Natural killer cell (primary cell): ENCODE measurements around the gene KRT36. TPM values are rescaled to one million over a fixed set of nuclear protein-coding genes. Genes with fewer than 3 reads are reported as not detected.

Experiments used
- ATAC-seq, 3 donors: fragments of 150-1000 bp in 2 of 3; fragments of 200-7000 bp in 1 of 3; cut with Tn5 transposase; 1 replicate in 1 of 3; 2 replicates in 2 of 3; pipeline ENCODE4 v1.10.0; 2021; ENCODE audit warnings: mild to moderate bottlenecking in 2 of 3, moderate library complexity in 2 of 3
- DNase-seq, 2 donors: peaks; one replicate each; pipeline versions ENCODE4 v3.0.0 to v3.0.0-alpha.2; 2013 to 2021; ENCODE audit warnings: mixed read lengths in 1 of 2
- H3K27ac ChIP-seq: one replicate; pipeline ENCODE4 v1.5.1; 2013; ENCODE audit warnings: mild to moderate bottlenecking, low read length
- H3K27me3 ChIP-seq: one replicate; pipeline ENCODE4 v1.6.1; 2013; ENCODE audit warnings: low read length; ENCODE audit not compliant: control insufficient read depth, insufficient read depth
- H3K36me3 ChIP-seq: one replicate; pipeline ENCODE4 v1.6.1; 2013; ENCODE audit warnings: low read length; ENCODE audit not compliant: control insufficient read depth, insufficient read depth
- H3K4me1 ChIP-seq: one replicate; pipeline ENCODE4 v1.6.1; 2013; ENCODE audit warnings: low read length; ENCODE audit not compliant: control insufficient read depth, insufficient read depth
- H3K4me3 ChIP-seq: one replicate; pipeline ENCODE4 v1.5.1; 2013; ENCODE audit warnings: low read length
- H3K9me3 ChIP-seq: one replicate; pipeline ENCODE4 v1.6.1; 2013; ENCODE audit warnings: low read length; ENCODE audit not compliant: control insufficient read depth, insufficient read depth
- H3K27ac Mint-ChIP-seq, 2 donors: one replicate each; pipeline ENCODE4 v1.8.0; 2022; ENCODE audit warnings: mild to moderate bottlenecking in 2 of 2, mixed read lengths in 2 of 2, moderate library complexity in 1 of 2
- H3K27me3 Mint-ChIP-seq, 2 donors: one replicate each; pipeline ENCODE4 v1.8.0; 2022; ENCODE audit warnings: low read depth in 2 of 2, mixed read lengths in 2 of 2
- H3K36me3 Mint-ChIP-seq: one replicate; pipeline ENCODE4 v1.8.0; 2022; ENCODE audit warnings: mixed read lengths
- H3K4me1 Mint-ChIP-seq, 2 donors: one replicate each; pipeline ENCODE4 v1.8.0; 2022; ENCODE audit warnings: mixed read lengths in 2 of 2
- H3K4me3 Mint-ChIP-seq: one replicate; pipeline ENCODE4 v1.8.0; 2022; ENCODE audit warnings: mild to moderate bottlenecking, moderate library complexity, mixed read lengths
- H3K9me3 Mint-ChIP-seq, 2 donors: one replicate each; pipeline ENCODE4 v1.8.0; 2022; ENCODE audit warnings: mixed read lengths in 2 of 2
- CTCF ChIP-seq: fragments of 200-600 bp; IDR thresholded peaks from one replicate; pipeline ENCODE4 v1.8.0; 2022; ENCODE audit warnings: antibody characterized with exemption
- WGBS: methylation state at CpG from one replicate; pipeline ENCODE4 v1.1.7; 2013; ENCODE audit warnings: missing lambda C conversion rate; ENCODE audit not compliant: insufficient coverage; 5-methylcytosine and 5-hydroxymethylcytosine counted together
- intact Hi-C: fragments of 100-400 bp; cut with micrococcal nuclease; formaldehyde crosslinking; loops from one replicate; pipeline ENCODE4 v1.14.2; 2022
- total RNA-seq, 4 donors: library from RNA; stranded (reverse); fragments of 120-200 nt in 1 of 4; gene quantifications; one replicate each; pipeline versions ENCODE4 v1.2.3 to v1.2.4, GENCODE V29; 2013 to 2022

The KRT36 gene
- total RNA-seq, 3 donors from 2014 or later (not counting 1 experiment from before 2014, with no cell fraction given): not detected

- no peak overlapping the region for H3K4me3 Mint-ChIP-seq
- no peak overlapping the region for H3K27ac ChIP-seq
- H3K27ac Mint-ChIP-seq: no peak overlapping the region
- DNase-seq (no peak), ATAC-seq (no peak)
- no peaks in the 10 kb centered on the region for H3K9me3 Mint-ChIP-seq
- H3K4me1 Mint-ChIP-seq: no peaks in the 10 kb centered on the region
- H3K27me3 ChIP-seq: no peaks in the 10 kb centered on the region
- H3K27me3 Mint-ChIP-seq: no peaks in the 10 kb centered on the region
- no peaks in the 10 kb centered on the region for H3K9me3 ChIP-seq
- H3K36me3 Mint-ChIP-seq: no peaks in the 10 kb centered on the region
- 20% methylated on average over 7 of the region's 7 CpGs for WGBS
- H3K4me1 ChIP-seq: peaks cover 5% of the 10 kb centered on the region
- no peak for TF ChIP-seq CTCF
- no peaks in the 10 kb centered on the region for H3K36me3 ChIP-seq
- no peak overlapping the region for H3K4me3 ChIP-seq
- intact Hi-C loops: no loop called here
These were observed 22.9 kb upstream of the KRT36 start for GRCh38 chr17:41512546-41513167.

- H3K9me3 Mint-ChIP-seq: no peaks in the 10 kb centered on the region
- ATAC-seq: no peak
These were observed 22.0 kb upstream of the KRT36 start for GRCh38 chr17:41511716-41512115.

GRCh38 chr17:41511116-41511515 lies 21.4 kb upstream of the KRT36 start:
- Mint-ChIP-seq H3K4me1 (no peaks in the 10 kb centered on the region), H3K27me3 (no peaks in the 10 kb centered on the region), H3K36me3 (no peaks in the 10 kb centered on the region), H3K27ac (no peak overlapping the region), H3K4me3 (no peak overlapping the region), H3K9me3 (no peaks in the 10 kb centered on the region)
- WGBS: 94% methylated on average over 4 of the region's 4 CpGs
- H3K27ac ChIP-seq: no peak overlapping the region
- no peak for DNase-seq
- ATAC-seq: no peak
- H3K36me3 ChIP-seq: no peaks in the 10 kb centered on the region
- intact Hi-C loops: no loop called here
- H3K9me3 ChIP-seq: no peaks in the 10 kb centered on the region
- peaks cover 5% of the 10 kb centered on the region for H3K4me1 ChIP-seq
- H3K27me3 ChIP-seq: no peaks in the 10 kb centered on the region
- TF ChIP-seq CTCF: no peak
- no peak overlapping the region for H3K4me3 ChIP-seq

More at GRCh38 chr17:41511716-41512115, 22.0 kb upstream of the KRT36 start:
- Histone ChIP-seq H3K4me3 (no peak overlapping the region), H3K27me3 (no peaks in the 10 kb centered on the region), H3K4me1 (peaks cover 5% of the 10 kb centered on the region), H3K27ac (no peak overlapping the region), H3K36me3 (no peaks in the 10 kb centered on the region), H3K9me3 (no peaks in the 10 kb centered on the region)
- no peak overlapping the region for H3K27ac Mint-ChIP-seq
- H3K36me3 Mint-ChIP-seq: no peaks in the 10 kb centered on the region
- DNase-seq: no peak
- TF ChIP-seq CTCF: no peak
- 88% methylated on average over 10 of the region's 10 CpGs for WGBS
- no peak overlapping the region for H3K4me3 Mint-ChIP-seq
- H3K27me3 Mint-ChIP-seq: no peaks in the 10 kb centered on the region
- no peaks in the 10 kb centered on the region for H3K4me1 Mint-ChIP-seq
- intact Hi-C loops: no loop called here
